Uterus (tissue), 4 donors: ENCODE data around the gene PCNX2. TPM values are rescaled to one million over a fixed set of nuclear protein-coding genes. Genes with fewer than 3 reads are reported as not detected.

ENCODE experiments used
- DNase-seq, 2 donors: peaks; one replicate each; pipeline ENCODE4 v3.0.0-alpha.2; 2019 to 2020
- H3K27ac ChIP-seq, 2 donors: fragments of 200-600 bp; sonication (generic); 1 replicate in 1 of 2; 2 replicates in 1 of 2; pipeline ENCODE4 v1.5.1; 2016 to 2018
- H3K27me3 ChIP-seq, 2 donors: fragments of 200-600 bp; sonication (generic); one replicate each; pipeline ENCODE4 v1.5.1; 2018 to 2019; ENCODE audit warnings: control low read depth in 1 of 2
- H3K36me3 ChIP-seq, 2 donors: fragments of 200-600 bp; sonication (generic); one replicate each; pipeline ENCODE4 v1.5.1; 2019; ENCODE audit warnings: control low read depth in 1 of 2
- H3K4me1 ChIP-seq, 2 donors: fragments of 200-600 bp; sonication (generic); one replicate each; pipeline ENCODE4 v1.5.1; 2018 to 2019; ENCODE audit warnings: control low read depth in 1 of 2
- H3K4me3 ChIP-seq, 2 donors: fragments of 200-600 bp; sonication (generic); 1 replicate in 1 of 2; 2 replicates in 1 of 2; pipeline ENCODE4 v1.5.1; 2018 to 2019; ENCODE audit warnings: mild to moderate bottlenecking in 1 of 2
- H3K9me3 ChIP-seq, 2 donors: fragments of 200-600 bp; sonication (generic); one replicate each; pipeline ENCODE4 v1.5.1; 2019; ENCODE audit warnings: control low read depth in 1 of 2
- POLR2A ChIP-seq, 2 donors: fragments of 450-650 bp; IDR thresholded peaks; one replicate each; pipeline ENCODE4 v1.6.1; 2016; ENCODE audit warnings: antibody characterized with exemption in 2 of 2, mild to moderate bottlenecking in 1 of 2, moderate library complexity in 1 of 2
- intact Hi-C: fragments of 100-400 bp; cut with DNase I; formaldehyde crosslinking; loops from one replicate; pipeline ENCODE4 v1.15.1; 2023; ENCODE audit warnings: low total_unique reads
- total RNA-seq, 4 donors: library from RNA; depleted of rRNA in 3 of 4; stranded (reverse); fragments of >200 nt in 3 of 4; gene quantifications; one replicate each; pipeline versions ENCODE4 v1.1.0 to v1.2.4, GENCODE V29; 2014 to 2023
- TF ChIP-seq, protein P1 (sequence below), 4 experiments: fragments of 200-600 bp in 2 of 4; fragments of 450-650 bp in 2 of 4; sonication (generic) in 2 of 4; IDR thresholded peaks; one replicate each; pipeline ENCODE4 v1.5.1; 2016 to 2019; ENCODE audit warnings: antibody characterized with exemption in 4 of 4, mild to moderate bottlenecking in 2 of 4, moderate library complexity in 1 of 4
- donor health status: DM: yes; HTN: yes; CAD: no.

The PCNX2 gene
- total RNA-seq, 4 donors from 2014 or later = 4.1 to 36.2 (median 14.1) TPM

- Histone ChIP-seq H3K36me3 (no peaks in the 10 kb centered on the region), H3K9me3 (no peaks in the 10 kb centered on the region), H3K27me3 (peaks cover 0 to 5% of the 10 kb centered on the region in 2 donors), H3K4me1 (peaks cover 0 to 9% of the 10 kb centered on the region in 2 donors), H3K4me3 (no peak overlapping the region), H3K27ac (no peak overlapping the region)
- intact Hi-C loops = no loop called here
- TF ChIP-seq, protein P1, sequence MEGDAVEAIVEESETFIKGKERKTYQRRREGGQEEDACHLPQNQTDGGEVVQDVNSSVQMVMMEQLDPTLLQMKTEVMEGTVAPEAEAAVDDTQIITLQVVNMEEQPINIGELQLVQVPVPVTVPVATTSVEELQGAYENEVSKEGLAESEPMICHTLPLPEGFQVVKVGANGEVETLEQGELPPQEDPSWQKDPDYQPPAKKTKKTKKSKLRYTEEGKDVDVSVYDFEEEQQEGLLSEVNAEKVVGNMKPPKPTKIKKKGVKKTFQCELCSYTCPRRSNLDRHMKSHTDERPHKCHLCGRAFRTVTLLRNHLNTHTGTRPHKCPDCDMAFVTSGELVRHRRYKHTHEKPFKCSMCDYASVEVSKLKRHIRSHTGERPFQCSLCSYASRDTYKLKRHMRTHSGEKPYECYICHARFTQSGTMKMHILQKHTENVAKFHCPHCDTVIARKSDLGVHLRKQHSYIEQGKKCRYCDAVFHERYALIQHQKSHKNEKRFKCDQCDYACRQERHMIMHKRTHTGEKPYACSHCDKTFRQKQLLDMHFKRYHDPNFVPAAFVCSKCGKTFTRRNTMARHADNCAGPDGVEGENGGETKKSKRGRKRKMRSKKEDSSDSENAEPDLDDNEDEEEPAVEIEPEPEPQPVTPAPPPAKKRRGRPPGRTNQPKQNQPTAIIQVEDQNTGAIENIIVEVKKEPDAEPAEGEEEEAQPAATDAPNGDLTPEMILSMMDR (IDR thresholded peaks at IDR 0.05) = no peak
- no peak for TF ChIP-seq POLR2A (IDR thresholded peaks at IDR 0.05)
- DNase-seq = no peak
Measured at GRCh38 chr1:233333086-233333485, 37.6 kb upstream of the PCNX2 start.

GRCh38 chr1:233331676-233332519 is 36.4 kb upstream of the PCNX2 start:
- H3K36me3 ChIP-seq = no peaks in the 10 kb centered on the region
- no peak overlapping the region for H3K27ac ChIP-seq
- no peak overlapping the region for H3K4me3 ChIP-seq
- TF ChIP-seq, protein P1 (IDR thresholded peaks at IDR 0.05) = no peak
- no peak for TF ChIP-seq POLR2A (IDR thresholded peaks at IDR 0.05)
- DNase-seq = no peak
- H3K9me3 ChIP-seq = no peaks in the 10 kb centered on the region
- peaks cover 0 to 5% of the 10 kb centered on the region in 2 donors for H3K27me3 ChIP-seq
- H3K4me1 ChIP-seq = peaks cover 0 to 9% of the 10 kb centered on the region in 2 donors
- intact Hi-C loops = no loop called here

DNA sequence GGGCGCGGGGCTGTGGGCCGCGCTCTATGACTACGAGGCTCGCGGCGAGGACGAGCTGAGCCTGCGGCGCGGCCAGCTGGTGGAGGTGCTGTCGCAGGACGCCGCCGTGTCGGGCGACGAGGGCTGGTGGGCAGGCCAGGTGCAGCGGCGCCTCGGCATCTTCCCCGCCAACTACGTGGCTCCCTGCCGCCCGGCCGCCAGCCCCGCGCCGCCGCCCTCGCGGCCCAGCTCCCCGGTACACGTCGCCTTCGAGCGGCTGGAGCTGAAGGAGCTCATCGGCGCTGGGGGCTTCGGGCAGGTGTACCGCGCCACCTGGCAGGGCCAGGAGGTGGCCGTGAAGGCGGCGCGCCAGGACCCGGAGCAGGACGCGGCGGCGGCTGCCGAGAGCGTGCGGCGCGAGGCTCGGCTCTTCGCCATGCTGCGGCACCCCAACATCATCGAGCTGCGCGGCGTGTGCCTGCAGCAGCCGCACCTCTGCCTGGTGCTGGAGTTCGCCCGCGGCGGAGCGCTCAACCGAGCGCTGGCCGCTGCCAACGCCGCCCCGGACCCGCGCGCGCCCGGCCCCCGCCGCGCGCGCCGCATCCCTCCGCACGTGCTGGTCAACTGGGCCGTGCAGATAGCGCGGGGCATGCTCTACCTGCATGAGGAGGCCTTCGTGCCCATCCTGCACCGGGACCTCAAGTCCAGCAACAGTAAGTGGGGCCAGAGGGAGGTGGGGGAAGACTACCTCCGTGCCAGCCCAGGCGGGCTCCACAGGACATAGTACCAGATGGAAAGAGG is 32.8 kb upstream of the PCNX2 start:
- H3K4me3 ChIP-seq = peak overlapping the region; percentile 13 to 46
- no peak for TF ChIP-seq POLR2A (IDR thresholded peaks at IDR 0.05)
- TF ChIP-seq, protein P1 (IDR thresholded peaks at IDR 0.05) = no peak
- H3K9me3 ChIP-seq = no peaks in the 10 kb centered on the region
- H3K4me1 ChIP-seq = peaks cover 0 to 9% of the 10 kb centered on the region in 2 donors
- peak overlapping the region in 1 of 2 donors; percentile 69 for H3K27ac ChIP-seq
- DNase-seq = peak in 1 of 2 donors; percentile 13
- no peaks in the 10 kb centered on the region for H3K36me3 ChIP-seq
- intact Hi-C loops = no loop called here
- peaks cover 0 to 5% of the 10 kb centered on the region in 2 donors for H3K27me3 ChIP-seq

DNA sequence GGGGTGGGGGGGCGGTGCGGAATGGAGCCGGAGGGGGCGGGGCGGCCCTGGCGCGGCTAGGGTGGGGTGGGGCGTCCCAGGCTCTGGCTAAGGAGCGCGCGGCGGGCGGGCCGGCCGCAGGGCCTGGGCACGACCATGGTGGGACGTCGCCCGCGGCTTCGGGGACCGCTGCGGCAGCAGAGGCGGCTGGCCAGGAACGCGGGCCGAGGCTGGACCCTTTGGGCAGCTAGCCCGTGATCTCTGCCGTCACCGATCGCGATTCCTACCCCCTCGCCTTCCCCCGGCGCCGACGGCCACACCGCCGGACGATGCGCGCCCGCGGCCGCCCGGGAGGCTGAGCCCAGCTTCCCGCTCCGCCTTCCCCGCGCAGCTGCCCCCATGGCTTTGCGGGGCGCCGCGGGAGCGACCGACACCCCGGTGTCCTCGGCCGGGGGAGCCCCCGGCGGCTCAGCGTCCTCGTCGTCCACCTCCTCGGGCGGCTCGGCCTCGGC is 32.2 kb upstream of the PCNX2 start, which contains the start of gene MAP3K21:
Gene MAP3K21 (plus strand): TSS at position 74 of the 491 bp plus-strand sequence. CDS start 305 bp downstream, at position 379.
- Histone ChIP-seq H3K36me3 (no peaks in the 10 kb centered on the region), H3K4me1 (peaks cover 0 to 9% of the 10 kb centered on the region in 2 donors), H3K27ac (peak within 1 kb of the TSS in 1 of 2 donors; percentile 69), H3K4me3 (peak within 1 kb of the TSS; percentile 13 to 46), H3K27me3 (peaks cover 0 to 5% of the 10 kb centered on the region in 2 donors), H3K9me3 (no peaks in the 10 kb centered on the region)
- peak in 1 of 2 donors; percentile 54 for TF ChIP-seq POLR2A (IDR thresholded peaks at IDR 0.05)
- TF ChIP-seq, protein P1 (IDR thresholded peaks at IDR 0.05) = no peak
- intact Hi-C loops = no loop called here
- no peak for DNase-seq
